OCI-LY3 (cell line): ENCODE results near the gene MYLK4.

Experiments used
- H2AFZ ChIP-seq: fragments of 200-600, 300-600 bp; shearing (Covaris generic); 2 replicates; pipeline ENCODE4 v1.6.0; 2014; ENCODE audit warnings: antibody characterized with exemption, low read depth, low read length
- H3K27ac ChIP-seq: fragments of 200-600, 300-600 bp; sonication (generic); 2 replicates; pipeline ENCODE4 v1.5.1; 2014; ENCODE audit warnings: mild to moderate bottlenecking, low read length, moderate library complexity, mixed read lengths
- H3K27me3 ChIP-seq: fragments of 200-600, 300-600 bp; sonication (generic); 2 replicates; pipeline ENCODE4 v1.6.1; 2014; ENCODE audit warnings: low read depth, low read length, mixed read lengths
- H3K36me3 ChIP-seq: fragments of 200-600, 300-600 bp; sonication (generic); replicated peaks from 2 replicates; pipeline ENCODE3; 2014; ENCODE audit warnings: low read depth, low read length, mixed read lengths
- H3K4me1 ChIP-seq: fragments of 300-600, 200-600 bp; sonication (generic); 2 replicates; pipeline ENCODE4 v1.6.1; 2014; ENCODE audit warnings: low read length, mixed read lengths
- H3K4me2 ChIP-seq: fragments of 200-600, 300-600 bp; sonication (generic); 2 replicates; pipeline ENCODE4 v1.6.1; 2014; ENCODE audit warnings: low read length, mixed read lengths
- H3K4me3 ChIP-seq: fragments of 300-600, 200-600 bp; sonication (generic); 2 replicates; pipeline ENCODE4 v1.5.1; 2014; ENCODE audit warnings: antibody characterized with exemption, mild to moderate bottlenecking, low read length, moderate library complexity
- H3K79me2 ChIP-seq: fragments of 300-600, 200-600 bp; shearing (Covaris generic); 2 replicates; pipeline ENCODE4 v1.6.1; 2014; ENCODE audit warnings: mild to moderate bottlenecking, low read length, mixed read lengths
- H3K9ac ChIP-seq: fragments of 300-600, 200-600 bp; shearing (Covaris generic); 2 replicates; pipeline ENCODE4 v1.6.0; 2014; ENCODE audit warnings: mild to moderate bottlenecking, low read length, moderate library complexity
- H3K9me3 ChIP-seq: fragments of 200-600, 300-600 bp; shearing (Covaris generic); 2 replicates; pipeline ENCODE4 v1.6.1; 2014; ENCODE audit warnings: low read length, mixed read lengths; ENCODE audit not compliant: insufficient read depth
- H4K20me1 ChIP-seq: fragments of 200-600, 300-600 bp; sonication (generic); 2 replicates; pipeline ENCODE4 v1.6.1; 2016; ENCODE audit warnings: low read length, mixed read lengths; ENCODE audit not compliant: insufficient read depth
- CTCF ChIP-seq: fragments of 200-600, 300-600 bp; sonication (generic); IDR thresholded peaks from 2 replicates; pipeline ENCODE4 v1.5.1; 2014; ENCODE audit warnings: antibody characterized with exemption, low read length, low read depth
- EZH2phosphoT487 ChIP-seq: fragments of 200-600 bp; shearing (Covaris generic); IDR thresholded peaks from 2 replicates; pipeline ENCODE4 v1.6.1; 2018; ENCODE audit warnings: antibody characterized with exemption, mixed run types, low read depth

MYLK4 gene

GRCh38 chr6:2782825-2783187 lies 32.1 kb upstream of the MYLK4 start:
- Histone ChIP-seq H3K27me3 (no peaks in the 10 kb centered on the region), H3K27ac (no peak overlapping the region), H3K79me2 (peaks cover 29% of the 10 kb centered on the region)

GRCh38 chr6:2782356-2782708 lies 31.6 kb upstream of the MYLK4 start:
- TF ChIP-seq EZH2phosphoT487 = no peak
- no peak for TF ChIP-seq CTCF
- Histone ChIP-seq H4K20me1 (peaks cover 6% of the 10 kb centered on the region; the same call in 1 of the 2 replicates), H2AFZ (no peak overlapping the region), H3K36me3 (peaks cover 25% of the 10 kb centered on the region), H3K9me3 (no peaks in the 10 kb centered on the region), H3K79me2 (peaks cover 34% of the 10 kb centered on the region), H3K9ac (no peak overlapping the region), H3K4me1 (no peaks in the 10 kb centered on the region), H3K27ac (no peak overlapping the region), H3K4me3 (no peak overlapping the region), H3K27me3 (no peaks in the 10 kb centered on the region), H3K4me2 (no peak overlapping the region)

More at GRCh38 chr6:2782825-2783187, 32.1 kb upstream of the MYLK4 start:
- Histone ChIP-seq H3K36me3 (peaks cover 25% of the 10 kb centered on the region), H3K4me1 (no peaks in the 10 kb centered on the region), H3K4me3 (no peak overlapping the region), H3K9me3 (no peaks in the 10 kb centered on the region), H4K20me1 (peaks cover 6% of the 10 kb centered on the region; the same call in 1 of the 2 replicates), H3K9ac (no peak overlapping the region), H3K4me2 (no peak overlapping the region), H2AFZ (no peak overlapping the region)
- TF ChIP-seq CTCF = no peak
- no peak for TF ChIP-seq EZH2phosphoT487

GRCh38 chr6:2781685-2782355 lies 31.1 kb upstream of the MYLK4 start:
- Histone ChIP-seq H3K27me3 (no peaks in the 10 kb centered on the region), H3K27ac (no peak overlapping the region), H2AFZ (no peak overlapping the region), H3K79me2 (peaks cover 39% of the 10 kb centered on the region), H4K20me1 (peaks cover 11% of the 10 kb centered on the region; the same call in 1 of the 2 replicates), H3K4me1 (no peaks in the 10 kb centered on the region), H3K9ac (no peak overlapping the region), H3K4me2 (no peak overlapping the region), H3K9me3 (no peaks in the 10 kb centered on the region), H3K36me3 (peaks cover 25% of the 10 kb centered on the region), H3K4me3 (no peak overlapping the region)
- TF ChIP-seq CTCF (no peak), EZH2phosphoT487 (no peak)

- Histone ChIP-seq H3K27me3 (no peaks in the 10 kb centered on the region), H3K4me1 (no peaks in the 10 kb centered on the region), H3K4me2 (no peak overlapping the region), H3K4me3 (no peak overlapping the region), H2AFZ (no peak overlapping the region), H3K9me3 (no peaks in the 10 kb centered on the region), H4K20me1 (peaks cover 20% of the 10 kb centered on the region), H3K27ac (no peak overlapping the region), H3K36me3 (peaks cover 21% of the 10 kb centered on the region), H3K9ac (no peak overlapping the region), H3K79me2 (peaks cover 51% of the 10 kb centered on the region)
- TF ChIP-seq EZH2phosphoT487 (no peak), CTCF (no peak)
Observed at GRCh38 chr6:2780102-2780737, 29.5 kb upstream of the MYLK4 start.
